Tibial nerve (tissue), 4 donors: Measurements from ENCODE around the gene RAD9A. TPM values are rescaled to one million over a fixed set of nuclear protein-coding genes. Genes with fewer than 3 reads are reported as not detected.

ENCODE experiments used
- DNase-seq, 2 donors: peaks; one replicate each; pipeline ENCODE4 v3.0.0-alpha.2; 2019; ENCODE audit warnings: low spot score in 2 of 2
- H3K27ac ChIP-seq, 4 donors: fragments of 200-600 bp; sonication (generic) in 3 of 4; one replicate each; pipeline ENCODE4 v1.5.1; 2017 to 2019; ENCODE audit warnings: mild to moderate bottlenecking in 1 of 4
- H3K27me3 ChIP-seq, 2 donors: fragments of 200-600 bp; sonication (generic) in 1 of 2; one replicate each; pipeline versions ENCODE4 v1.5.1 to v1.6.0; 2017 to 2019
- H3K36me3 ChIP-seq, 3 donors: fragments of 200-600 bp; sonication (generic); one replicate each; pipeline ENCODE4 v1.5.1; 2018 to 2019
- H3K4me1 ChIP-seq, 4 donors: fragments of 200-600 bp; sonication (generic) in 3 of 4; one replicate each; pipeline ENCODE4 v1.5.1; 2017 to 2019
- H3K4me3 ChIP-seq, 4 donors: fragments of 200-600 bp; sonication (generic) in 3 of 4; one replicate each; pipeline ENCODE4 v1.5.1; 2017 to 2019; ENCODE audit warnings: mild to moderate bottlenecking in 1 of 4, moderate library complexity in 1 of 4
- H3K9me3 ChIP-seq, 4 donors: fragments of 200-600 bp; sonication (generic) in 3 of 4; one replicate each; pipeline ENCODE4 v1.5.1; 2017 to 2019
- EP300 ChIP-seq, 2 donors: sonication (generic); formaldehyde crosslinking; IDR thresholded peaks; one replicate each; pipeline ENCODE4 v1.6.1; 2017; ENCODE audit warnings: antibody characterized with exemption in 2 of 2, mild to moderate bottlenecking in 1 of 2
- POLR2A ChIP-seq, 2 donors: fragments of 450-650 bp; IDR thresholded peaks; one replicate each; pipeline ENCODE4 v1.6.1; 2017; ENCODE audit warnings: antibody characterized with exemption in 2 of 2, mild to moderate bottlenecking in 2 of 2, moderate library complexity in 2 of 2
- WGBS, 2 donors: methylation state at CpG; one replicate each; pipeline ENCODE4 v1.1.5; 2018; 5-methylcytosine and 5-hydroxymethylcytosine counted together
- total RNA-seq, 4 donors: library from RNA; depleted of rRNA; stranded (reverse); fragments of >200 nt; gene quantifications; one replicate each; pipeline ENCODE4 v1.1.0, GENCODE V29; 2016
- TF ChIP-seq, protein P1 (sequence below), 5 experiments: fragments of 200-600 bp in 3 of 5; fragments of 450-650 bp in 2 of 5; sonication (generic) in 3 of 5; IDR thresholded peaks; one replicate each; pipeline ENCODE4 v1.5.1; 2016 to 2019; ENCODE audit warnings: antibody characterized with exemption in 5 of 5, mild to moderate bottlenecking in 3 of 5, moderate library complexity in 2 of 5

The RAD9A gene
- total RNA-seq, 4 donors from 2014 or later = 22.7 to 39.0 (median 36.4) TPM

DNA sequence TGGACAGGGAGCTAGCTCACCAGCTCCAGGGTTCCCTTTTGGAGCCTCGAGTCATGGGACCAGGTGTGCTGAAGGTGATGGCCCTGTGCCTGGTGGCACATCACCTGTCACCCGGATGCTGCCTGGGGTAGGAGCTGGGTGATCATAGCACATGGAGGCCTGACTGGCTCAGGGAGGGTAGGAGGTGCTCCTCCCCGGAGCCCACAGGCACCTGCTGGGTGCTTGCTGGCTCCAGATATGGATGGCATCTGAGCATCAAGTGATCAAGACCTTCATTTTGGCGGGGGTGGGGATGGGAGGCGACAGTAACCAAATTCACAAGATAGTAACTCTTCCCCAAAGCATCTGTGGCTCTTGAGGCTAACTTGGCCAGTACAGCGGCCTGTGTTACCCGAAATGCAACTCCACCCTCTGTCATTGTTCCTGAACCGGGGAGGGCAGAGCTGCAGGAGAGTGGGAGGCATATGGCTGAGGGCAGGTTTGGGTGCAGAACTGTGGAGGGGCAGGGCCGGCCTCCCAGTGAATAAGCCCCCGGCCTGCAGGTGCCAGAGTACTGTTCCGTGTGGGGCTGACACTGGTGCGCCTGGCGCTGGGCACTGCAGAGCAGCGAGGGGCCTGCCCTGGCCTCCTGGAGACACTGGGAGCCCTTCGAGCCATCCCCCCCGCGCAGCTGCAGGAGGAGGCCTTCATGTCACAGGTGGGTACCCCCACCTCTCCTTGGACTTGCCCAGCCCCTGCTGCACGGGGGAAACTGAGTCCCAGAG lies 16.8 kb downstream of the RAD9A start:
- 63 to 77% methylated on average over 15 to 18 of the region's 18 CpGs for WGBS, 2 donors
- H3K4me1 ChIP-seq = peaks cover 0 to 62% (median 34%) of the 10 kb centered on the region in 4 donors
- H3K36me3 ChIP-seq = no peaks in the 10 kb centered on the region
- H3K9me3 ChIP-seq = no peaks in the 10 kb centered on the region
- no peak overlapping the region for H3K4me3 ChIP-seq
- no peak for TF ChIP-seq POLR2A (IDR thresholded peaks at IDR 0.05)
- H3K27ac ChIP-seq = peak overlapping the region in 3 of 4 donors; percentile 51 to 77 (median 60)
- DNase-seq = no peak
- H3K27me3 ChIP-seq = peaks cover 0 to 41% of the 10 kb centered on the region in 2 donors

DNA sequence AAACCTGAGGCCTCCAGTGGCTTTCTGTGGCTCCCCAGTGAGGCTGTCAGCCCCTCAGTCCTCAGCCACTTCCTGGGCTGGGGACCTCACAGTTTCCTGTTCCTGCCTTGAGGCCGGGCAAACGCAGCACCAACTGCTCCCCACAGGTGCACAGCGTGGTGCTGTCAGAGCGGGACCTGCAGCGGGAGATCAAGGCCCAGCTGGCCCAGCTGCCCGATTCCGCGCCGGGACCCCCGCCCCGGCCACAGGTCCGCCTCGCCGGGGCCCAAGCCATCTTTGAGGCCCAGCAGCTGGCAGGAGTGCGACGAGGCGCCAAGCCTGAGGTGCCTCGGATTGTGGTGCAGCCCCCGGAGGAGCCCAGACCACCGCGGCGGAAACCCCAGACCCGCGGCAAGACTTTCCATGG lies 17.5 kb downstream of the RAD9A start:
- Histone ChIP-seq H3K36me3 (no peaks in the 10 kb centered on the region), H3K9me3 (no peaks in the 10 kb centered on the region), H3K27me3 (peaks cover 0 to 41% of the 10 kb centered on the region in 2 donors), H3K27ac (peak overlapping the region in 3 of 4 donors; percentile 51 to 77 (median 60)), H3K4me1 (peaks cover 0 to 56% (median 34%) of the 10 kb centered on the region in 4 donors), H3K4me3 (peak overlapping the region in 1 of 4 donors; percentile 20)
- DNase-seq = no peak
- WGBS, 2 donors = 68 to 80% methylated on average over 13 to 19 of the region's 24 CpGs
- no peak for TF ChIP-seq EP300 (IDR thresholded peaks at IDR 0.05)
- TF ChIP-seq POLR2A (IDR thresholded peaks at IDR 0.05) = no peak
- TF ChIP-seq, protein P1, sequence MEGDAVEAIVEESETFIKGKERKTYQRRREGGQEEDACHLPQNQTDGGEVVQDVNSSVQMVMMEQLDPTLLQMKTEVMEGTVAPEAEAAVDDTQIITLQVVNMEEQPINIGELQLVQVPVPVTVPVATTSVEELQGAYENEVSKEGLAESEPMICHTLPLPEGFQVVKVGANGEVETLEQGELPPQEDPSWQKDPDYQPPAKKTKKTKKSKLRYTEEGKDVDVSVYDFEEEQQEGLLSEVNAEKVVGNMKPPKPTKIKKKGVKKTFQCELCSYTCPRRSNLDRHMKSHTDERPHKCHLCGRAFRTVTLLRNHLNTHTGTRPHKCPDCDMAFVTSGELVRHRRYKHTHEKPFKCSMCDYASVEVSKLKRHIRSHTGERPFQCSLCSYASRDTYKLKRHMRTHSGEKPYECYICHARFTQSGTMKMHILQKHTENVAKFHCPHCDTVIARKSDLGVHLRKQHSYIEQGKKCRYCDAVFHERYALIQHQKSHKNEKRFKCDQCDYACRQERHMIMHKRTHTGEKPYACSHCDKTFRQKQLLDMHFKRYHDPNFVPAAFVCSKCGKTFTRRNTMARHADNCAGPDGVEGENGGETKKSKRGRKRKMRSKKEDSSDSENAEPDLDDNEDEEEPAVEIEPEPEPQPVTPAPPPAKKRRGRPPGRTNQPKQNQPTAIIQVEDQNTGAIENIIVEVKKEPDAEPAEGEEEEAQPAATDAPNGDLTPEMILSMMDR (IDR thresholded peaks at IDR 0.05) = no peak

DNA sequence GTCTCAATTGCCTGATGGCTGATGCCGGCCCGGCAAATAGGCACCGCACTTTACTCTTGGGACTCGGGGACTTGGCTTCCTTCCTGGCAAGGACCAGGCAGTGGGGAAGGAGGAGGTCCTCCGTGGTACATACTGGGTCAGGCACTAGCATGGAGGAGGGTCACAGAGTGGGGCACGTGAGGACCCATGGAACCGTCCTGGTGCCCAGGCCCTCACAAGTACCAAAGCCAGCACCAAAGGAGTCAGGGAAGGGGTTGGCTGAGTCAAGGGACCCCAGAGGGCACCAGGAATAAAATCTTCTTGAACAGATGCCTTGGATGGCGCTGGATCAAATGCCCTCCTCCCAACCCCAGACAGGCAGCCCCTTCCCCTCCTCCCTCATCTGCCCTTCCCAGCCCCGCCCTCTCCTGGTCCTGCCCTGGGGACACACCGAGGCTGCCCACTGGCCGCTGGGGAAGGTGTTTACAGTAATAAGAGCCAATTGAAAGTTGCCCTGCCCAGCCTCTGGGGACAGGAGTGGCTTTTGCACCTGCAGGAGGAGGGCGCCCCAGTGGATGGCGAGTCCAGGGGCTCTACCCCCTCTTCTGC lies 18.1 kb downstream of the RAD9A start:
- WGBS, 2 donors = 17 to 23% methylated on average over 9 to 13 of the region's 13 CpGs
- H3K4me1 ChIP-seq = peaks cover 0 to 55% (median 34%) of the 10 kb centered on the region in 4 donors
- H3K36me3 ChIP-seq = no peaks in the 10 kb centered on the region
- TF ChIP-seq POLR2A (IDR thresholded peaks at IDR 0.05) (no peak), EP300 (IDR thresholded peaks at IDR 0.05) (no peak)
- TF ChIP-seq, protein P1 (IDR thresholded peaks at IDR 0.05) = no peak
- no peak for DNase-seq
- H3K27me3 ChIP-seq = peaks cover 0 to 47% of the 10 kb centered on the region in 2 donors
- no peaks in the 10 kb centered on the region for H3K9me3 ChIP-seq
- H3K4me3 ChIP-seq = peak overlapping the region in 1 of 4 donors; percentile 20
- H3K27ac ChIP-seq = peak overlapping the region in 3 of 4 donors; percentile 51 to 77 (median 60)

DNA sequence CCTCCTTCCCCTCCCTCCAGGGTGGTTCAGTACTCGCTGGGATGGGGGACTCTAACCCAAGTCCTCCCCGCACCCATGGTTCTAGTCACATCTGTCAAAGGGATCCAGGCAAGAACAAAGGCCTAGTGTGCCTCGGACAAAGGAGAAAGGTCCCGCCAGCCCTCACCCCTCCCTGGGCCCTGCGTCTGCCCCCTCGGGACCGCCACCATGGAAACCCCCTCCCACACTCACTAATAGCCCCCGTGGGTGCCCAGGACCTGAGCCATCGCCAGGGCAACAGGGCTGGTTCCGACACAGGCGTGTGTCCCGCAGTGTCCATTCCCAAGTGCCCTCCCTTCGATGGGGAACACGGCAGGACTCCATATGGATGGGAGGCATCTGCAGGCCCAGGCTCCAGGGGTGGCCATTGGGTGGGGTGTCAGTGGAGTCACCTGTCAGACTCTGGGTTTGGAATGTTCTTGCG lies 18.6 kb downstream of the RAD9A start:
- Histone ChIP-seq H3K27me3 (peaks cover 0 to 52% of the 10 kb centered on the region in 2 donors), H3K36me3 (no peaks in the 10 kb centered on the region), H3K9me3 (no peaks in the 10 kb centered on the region), H3K4me3 (no peak overlapping the region), H3K4me1 (peaks cover 0 to 55% (median 37%) of the 10 kb centered on the region in 4 donors), H3K27ac (peak overlapping the region in 3 of 4 donors; percentile 60 to 77 (median 64))
- 30 to 48% methylated on average over 2 to 15 of the region's 15 CpGs for WGBS, 2 donors
- TF ChIP-seq EP300 (IDR thresholded peaks at IDR 0.05) = peak in 1 of 2 donors; percentile 43
- TF ChIP-seq, protein P1 (IDR thresholded peaks at IDR 0.05) = no peak
- no peak for DNase-seq

DNA sequence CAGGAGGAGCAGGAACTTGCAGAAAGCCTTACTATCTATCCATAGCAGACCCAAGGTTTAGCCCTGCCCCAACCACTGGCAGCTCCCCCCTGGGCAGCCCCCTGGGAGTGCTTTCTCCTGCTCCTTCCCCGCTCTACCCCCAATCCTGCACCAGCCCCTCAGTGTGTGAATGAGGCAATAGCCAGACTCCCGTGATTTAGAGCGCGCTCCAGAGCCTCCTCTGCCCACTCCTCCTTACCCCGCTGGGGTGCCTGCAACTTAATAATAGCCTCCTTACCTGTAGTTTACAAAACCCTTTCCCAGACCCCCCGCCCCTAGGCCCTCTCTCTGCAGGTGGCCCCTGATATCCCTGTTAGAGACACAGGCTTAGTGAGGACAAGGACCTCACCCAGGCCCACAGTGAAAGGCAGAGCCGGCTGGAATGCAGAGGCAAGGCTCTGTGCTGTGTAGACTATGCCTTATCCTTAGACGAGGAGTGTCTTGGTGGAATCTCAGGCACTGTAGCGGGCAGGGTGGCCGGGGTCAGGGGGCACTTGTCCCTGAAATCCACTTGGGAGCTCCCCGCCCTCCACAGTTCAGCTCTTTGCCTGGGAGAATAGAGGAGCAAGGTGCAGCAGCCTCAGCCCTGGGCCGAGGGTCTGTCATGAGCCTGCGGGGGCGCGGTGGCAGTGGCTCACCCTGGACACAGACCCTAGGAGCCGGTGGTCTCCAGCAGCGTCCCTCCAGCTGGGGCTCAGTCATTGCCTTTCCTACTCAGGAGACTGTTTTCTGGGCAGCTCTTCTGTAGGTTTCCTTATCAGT lies 19.4 kb downstream of the RAD9A start:
- WGBS, 2 donors = 66 to 71% methylated on average over 12 to 13 of the region's 17 CpGs
- no peaks in the 10 kb centered on the region for H3K9me3 ChIP-seq
- no peak overlapping the region for H3K4me3 ChIP-seq
- no peaks in the 10 kb centered on the region for H3K36me3 ChIP-seq
- peak overlapping the region in 3 of 4 donors; percentile 60 to 77 (median 64) for H3K27ac ChIP-seq
- peaks cover 0 to 60% (median 43%) of the 10 kb centered on the region in 4 donors for H3K4me1 ChIP-seq
- DNase-seq = no peak
- no peak for TF ChIP-seq EP300 (IDR thresholded peaks at IDR 0.05)
- no peak for TF ChIP-seq POLR2A (IDR thresholded peaks at IDR 0.05)
- TF ChIP-seq, protein P1 (IDR thresholded peaks at IDR 0.05) = no peak
- peaks cover 0 to 52% of the 10 kb centered on the region in 2 donors for H3K27me3 ChIP-seq
